HEK293 (cell line): ENCODE measurements around the gene FAR1.

Experiments used
- CTCF ChIA-PET: fragments of 350-600 bp; formaldehyde crosslinking; extraction: SDS; loops from one replicate; lab custom pipeline; 2021; ENCODE audit warnings: antibody characterized with exemption; lab: Yijun Ruan, JAX
- POLR2A ChIA-PET: fragments of 300-600 bp; formaldehyde crosslinking; extraction: SDS; loops from one replicate; lab custom pipeline; 2020; ENCODE audit warnings: antibody characterized with exemption, inconsistent platforms; lab: Yijun Ruan, JAX
- H3K27ac ChIP-seq: fragments of 200-500 bp; sonication (Bioruptor generic); 2 replicates; pipeline ENCODE4 v1.5.1; 2014; ENCODE audit warnings: low read depth, low read length, control low read depth, inconsistent platforms; ENCODE audit errors: extremely low read depth
- H3K36me3 ChIP-seq, 2 experiments: fragments of 200-500 bp in 1 of 2; sonication (Bioruptor generic) in 1 of 2; 1 replicate in 1 of 2; 2 replicates in 1 of 2; pipeline ENCODE4 v1.5.1; 2014 to 2017; ENCODE audit warnings: inconsistent platforms in 2 of 2, low read length in 2 of 2; ENCODE audit not compliant: control insufficient read depth in 2 of 2, insufficient read depth in 1 of 2
- H3K4me1 ChIP-seq: fragments of 200-500 bp; sonication (Bioruptor generic); 2 replicates; pipeline ENCODE4 v1.5.1; 2014; ENCODE audit warnings: mild to moderate bottlenecking, low read length, inconsistent platforms; ENCODE audit not compliant: control insufficient read depth, insufficient read depth
- H3K4me3 ChIP-seq: 2 replicates; pipeline ENCODE4 v1.5.1; 2011; ENCODE audit warnings: low read depth, mild to moderate bottlenecking, control low read depth, low read length, moderate library complexity
- H3K9me3 ChIP-seq: fragments of 200-500 bp; sonication (Bioruptor generic); 2 replicates; pipeline ENCODE4 v1.5.1; 2014; ENCODE audit warnings: low read depth, low read length, inconsistent platforms; ENCODE audit not compliant: control insufficient read depth, insufficient read depth
- GLIS1 ChIP-seq: fragments of 450-650 bp; formaldehyde crosslinking; IDR thresholded peaks from 2 replicates; pipeline ENCODE4 v1.5.1; 2016; ENCODE audit warnings: missing biosample characterization, missing genetic modification characterization
- RBAK ChIP-seq: fragments of 450-650 bp; formaldehyde crosslinking; IDR thresholded peaks from 2 replicates; pipeline ENCODE4 v1.5.1; 2016; ENCODE audit warnings: missing biosample characterization, missing genetic modification characterization
- SETDB1 ChIP-seq: IDR thresholded peaks from one replicate; pipeline ENCODE4 v1.6.1; 2017; ENCODE audit warnings: mild to moderate bottlenecking, low read length, moderate library complexity, mixed read lengths; ENCODE audit not compliant: insufficient read length
- TRIM28 ChIP-seq: IDR thresholded peaks from 2 replicates; pipeline ENCODE4 v1.6.1; 2011; ENCODE audit warnings: low read length, control low read depth, borderline replicate concordance
- ZFHX2 ChIP-seq: fragments of 450-650 bp; formaldehyde crosslinking; conservative IDR thresholded peaks from 2 replicates; pipeline ENCODE4 v1.5.1; 2016; ENCODE audit warnings: missing biosample characterization, missing genetic modification characterization
- ZNF10 ChIP-seq: fragments of 450-650 bp; formaldehyde crosslinking; IDR thresholded peaks from 2 replicates; pipeline ENCODE4 v1.5.1; 2017; ENCODE audit warnings: missing biosample characterization, missing genetic modification characterization
- ZNF133 ChIP-seq: fragments of 450-650 bp; formaldehyde crosslinking; IDR thresholded peaks from 2 replicates; pipeline ENCODE4 v1.5.1; 2016; ENCODE audit warnings: missing biosample characterization, missing genetic modification characterization
- ZNF155 ChIP-seq: fragments of 450-650 bp; formaldehyde crosslinking; IDR thresholded peaks from 2 replicates; pipeline ENCODE4 v1.5.1; 2016; ENCODE audit warnings: missing biosample characterization, missing genetic modification characterization
- ZNF169 ChIP-seq: fragments of 450-650 bp; formaldehyde crosslinking; IDR thresholded peaks from 2 replicates; pipeline ENCODE4 v1.5.1; 2016; ENCODE audit warnings: missing biosample characterization, missing genetic modification characterization
- ZNF239 ChIP-seq: fragments of 450-650 bp; formaldehyde crosslinking; IDR thresholded peaks from 2 replicates; pipeline ENCODE4 v1.5.1; 2016; ENCODE audit warnings: missing biosample characterization, missing genetic modification characterization
- ZNF311 ChIP-seq: fragments of 450-650 bp; formaldehyde crosslinking; IDR thresholded peaks from 2 replicates; pipeline ENCODE4 v1.5.1; 2017; ENCODE audit warnings: missing biosample characterization, missing genetic modification characterization, borderline replicate concordance
- ZNF555 ChIP-seq: fragments of 450-650 bp; formaldehyde crosslinking; conservative IDR thresholded peaks from 2 replicates; pipeline ENCODE4 v1.5.1; 2017; ENCODE audit warnings: missing biosample characterization, mild to moderate bottlenecking, missing genetic modification characterization, inconsistent platforms
- ZNF600 ChIP-seq: fragments of 450-650 bp; formaldehyde crosslinking; IDR thresholded peaks from 2 replicates; pipeline ENCODE4 v1.5.1; 2016; ENCODE audit warnings: missing biosample characterization, missing genetic modification characterization
- ZNF610 ChIP-seq: fragments of 450-650 bp; formaldehyde crosslinking; IDR thresholded peaks from 2 replicates; pipeline ENCODE4 v1.5.1; 2016; ENCODE audit warnings: missing biosample characterization, missing genetic modification characterization, borderline replicate concordance
- ZNF654 ChIP-seq: fragments of 450-650 bp; formaldehyde crosslinking; IDR thresholded peaks from 2 replicates; pipeline ENCODE4 v1.5.1; 2016; ENCODE audit warnings: low read depth, missing biosample characterization, missing genetic modification characterization
- ZNF660 ChIP-seq: fragments of 450-650 bp; IDR thresholded peaks from 2 replicates; pipeline ENCODE4 v1.5.1; 2018; ENCODE audit warnings: missing biosample characterization, mild to moderate bottlenecking, missing genetic modification characterization
- TF ChIP-seq, protein P1 (sequence below): fragments of 450-650 bp; formaldehyde crosslinking; IDR thresholded peaks from 2 replicates; pipeline ENCODE4 v1.5.1; 2016; ENCODE audit warnings: missing biosample characterization, missing genetic modification characterization
- TF ChIP-seq, protein P2 (sequence below): fragments of 450-650 bp; formaldehyde crosslinking; IDR thresholded peaks from 2 replicates; pipeline ENCODE4 v1.5.1; 2016; ENCODE audit warnings: missing biosample characterization, missing genetic modification characterization, borderline replicate concordance

FAR1 gene

DNA sequence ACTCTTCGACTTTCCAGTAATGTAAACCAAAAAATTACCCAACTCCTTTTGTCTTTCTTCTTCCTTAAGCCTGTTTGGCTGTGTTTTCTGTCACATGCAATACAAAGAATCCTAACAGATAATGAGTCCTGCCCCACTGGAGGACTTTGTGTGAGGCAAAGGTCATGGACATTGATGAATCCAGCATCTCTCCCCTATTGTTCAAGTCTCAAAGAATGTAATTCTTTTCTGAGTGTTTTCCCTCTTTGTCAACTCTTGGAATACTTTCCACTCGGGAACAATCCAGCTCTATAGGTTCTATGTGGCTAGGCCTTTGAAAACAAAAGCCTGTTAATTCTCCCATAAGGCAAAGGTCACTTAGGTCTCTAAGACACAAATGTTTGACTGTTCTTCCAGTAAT lies 100.7 kb downstream of the FAR1 start:
- H3K4me1 ChIP-seq, result no peaks in the 10 kb centered on the region
- H3K27ac ChIP-seq, result no peak overlapping the region
- H3K9me3 ChIP-seq, result no peaks in the 10 kb centered on the region
- no peak overlapping the region for H3K4me3 ChIP-seq
- POLR2A ChIA-PET, result no interaction called here
- CTCF ChIA-PET, result interaction anchor here (0.6 kb wide), 2 partner anchors 22 to 687 kb away, joined by 3 to 6 read pairs; no protein-coding TSS in a partner anchor
- TF ChIP-seq ZFHX2 (tag by site-specific recombination) (no peak), ZNF133 (no peak), ZNF169 (no peak), ZNF610 (tag by site-specific recombination) (no peak), SETDB1 (no peak), ZNF239 (no peak), ZNF600 (tag by site-specific recombination) (no peak), ZNF660 (tag by site-specific recombination) (no peak), GLIS1 (tag by site-specific recombination) (no peak)
- TF ChIP-seq, protein P1, sequence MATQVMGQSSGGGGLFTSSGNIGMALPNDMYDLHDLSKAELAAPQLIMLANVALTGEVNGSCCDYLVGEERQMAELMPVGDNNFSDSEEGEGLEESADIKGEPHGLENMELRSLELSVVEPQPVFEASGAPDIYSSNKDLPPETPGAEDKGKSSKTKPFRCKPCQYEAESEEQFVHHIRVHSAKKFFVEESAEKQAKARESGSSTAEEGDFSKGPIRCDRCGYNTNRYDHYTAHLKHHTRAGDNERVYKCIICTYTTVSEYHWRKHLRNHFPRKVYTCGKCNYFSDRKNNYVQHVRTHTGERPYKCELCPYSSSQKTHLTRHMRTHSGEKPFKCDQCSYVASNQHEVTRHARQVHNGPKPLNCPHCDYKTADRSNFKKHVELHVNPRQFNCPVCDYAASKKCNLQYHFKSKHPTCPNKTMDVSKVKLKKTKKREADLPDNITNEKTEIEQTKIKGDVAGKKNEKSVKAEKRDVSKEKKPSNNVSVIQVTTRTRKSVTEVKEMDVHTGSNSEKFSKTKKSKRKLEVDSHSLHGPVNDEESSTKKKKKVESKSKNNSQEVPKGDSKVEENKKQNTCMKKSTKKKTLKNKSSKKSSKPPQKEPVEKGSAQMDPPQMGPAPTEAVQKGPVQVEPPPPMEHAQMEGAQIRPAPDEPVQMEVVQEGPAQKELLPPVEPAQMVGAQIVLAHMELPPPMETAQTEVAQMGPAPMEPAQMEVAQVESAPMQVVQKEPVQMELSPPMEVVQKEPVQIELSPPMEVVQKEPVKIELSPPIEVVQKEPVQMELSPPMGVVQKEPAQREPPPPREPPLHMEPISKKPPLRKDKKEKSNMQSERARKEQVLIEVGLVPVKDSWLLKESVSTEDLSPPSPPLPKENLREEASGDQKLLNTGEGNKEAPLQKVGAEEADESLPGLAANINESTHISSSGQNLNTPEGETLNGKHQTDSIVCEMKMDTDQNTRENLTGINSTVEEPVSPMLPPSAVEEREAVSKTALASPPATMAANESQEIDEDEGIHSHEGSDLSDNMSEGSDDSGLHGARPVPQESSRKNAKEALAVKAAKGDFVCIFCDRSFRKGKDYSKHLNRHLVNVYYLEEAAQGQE (tag by site-specific recombination), result no peak
- H3K36me3 ChIP-seq, result no peaks in the 10 kb centered on the region

DNA sequence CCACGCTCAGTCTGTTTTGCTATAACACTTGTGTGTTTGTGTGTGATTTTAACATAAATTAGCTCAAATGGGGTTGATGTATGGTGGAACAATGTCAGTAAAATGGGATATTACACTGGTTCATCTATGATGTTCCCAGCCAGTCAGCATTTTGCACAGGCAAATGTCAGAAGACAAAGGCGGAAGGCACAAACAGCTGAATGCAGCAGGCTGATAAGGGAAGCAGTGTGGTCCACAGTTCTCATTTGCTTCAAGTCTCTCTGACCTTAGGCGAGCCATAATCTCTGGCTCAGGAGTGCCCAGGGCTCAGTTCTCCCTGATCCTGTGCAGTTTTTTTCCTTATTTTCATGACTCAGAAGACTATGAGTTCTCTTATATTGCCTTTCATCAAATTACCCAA lies 102.7 kb downstream of the FAR1 start:
- ChIA-PET POLR2A (no interaction called here), CTCF (interaction anchor here (0.6 to 3.4 kb wide), 8 partner anchors 11 to 813 kb away, joined by 3 to 25 read pairs (median 6); no protein-coding TSS in a partner anchor)
- Histone ChIP-seq H3K9me3 (no peaks in the 10 kb centered on the region), H3K27ac (no peak overlapping the region), H3K36me3 (no peaks in the 10 kb centered on the region), H3K4me1 (no peaks in the 10 kb centered on the region), H3K4me3 (no peak overlapping the region)
- TF ChIP-seq ZNF555 (tag by site-specific recombination), result no peak

DNA sequence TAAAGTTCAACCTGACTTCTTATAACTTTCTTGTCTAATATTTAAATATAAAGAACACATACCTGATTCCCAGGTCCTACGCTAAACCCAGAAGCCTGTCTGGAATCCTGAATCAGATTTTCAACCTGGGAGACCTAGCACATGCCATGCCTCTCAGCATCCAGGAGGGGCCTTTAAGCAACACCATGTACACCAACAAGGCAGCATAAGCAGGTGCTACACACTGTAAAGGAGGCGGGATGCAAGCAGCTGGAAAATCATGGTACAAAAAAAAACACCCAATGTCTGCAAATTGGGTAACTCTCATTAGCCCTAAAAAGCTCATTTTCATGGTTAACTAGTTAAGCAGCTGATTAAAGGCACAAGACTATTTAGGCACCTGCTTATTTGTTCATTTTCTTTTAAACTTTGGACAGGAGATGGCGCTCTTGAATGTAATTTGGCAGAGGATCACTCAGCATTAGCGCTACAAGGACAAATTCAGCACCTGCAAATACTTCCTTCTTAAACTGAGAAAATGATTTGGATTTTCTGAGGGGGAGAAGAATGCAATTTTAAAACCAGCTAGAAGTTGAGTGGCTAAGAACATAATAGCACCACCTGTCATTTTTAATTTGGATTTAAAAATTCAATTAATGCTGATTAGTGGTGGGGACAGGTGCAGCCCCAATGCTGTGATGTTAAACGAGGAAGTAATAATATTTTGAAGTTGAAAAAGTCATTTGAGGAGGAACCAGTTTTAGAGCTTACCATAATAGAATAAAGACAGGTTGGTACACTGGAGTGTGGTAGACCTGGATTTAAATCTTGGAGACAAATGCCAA lies 104.0 kb downstream of the FAR1 start:
- ChIA-PET POLR2A (no interaction called here), CTCF (interaction anchor here (0.6 to 3.4 kb wide), 46 partner anchors 9 to 687 kb away, joined by 3 to 25 read pairs (median 4); no protein-coding TSS in a partner anchor)
- Histone ChIP-seq H3K9me3 (no peaks in the 10 kb centered on the region), H3K36me3 (no peaks in the 10 kb centered on the region), H3K4me1 (no peaks in the 10 kb centered on the region)
- no peak for TF ChIP-seq ZNF311 (tag by site-specific recombination)
- TF ChIP-seq, protein P2, sequence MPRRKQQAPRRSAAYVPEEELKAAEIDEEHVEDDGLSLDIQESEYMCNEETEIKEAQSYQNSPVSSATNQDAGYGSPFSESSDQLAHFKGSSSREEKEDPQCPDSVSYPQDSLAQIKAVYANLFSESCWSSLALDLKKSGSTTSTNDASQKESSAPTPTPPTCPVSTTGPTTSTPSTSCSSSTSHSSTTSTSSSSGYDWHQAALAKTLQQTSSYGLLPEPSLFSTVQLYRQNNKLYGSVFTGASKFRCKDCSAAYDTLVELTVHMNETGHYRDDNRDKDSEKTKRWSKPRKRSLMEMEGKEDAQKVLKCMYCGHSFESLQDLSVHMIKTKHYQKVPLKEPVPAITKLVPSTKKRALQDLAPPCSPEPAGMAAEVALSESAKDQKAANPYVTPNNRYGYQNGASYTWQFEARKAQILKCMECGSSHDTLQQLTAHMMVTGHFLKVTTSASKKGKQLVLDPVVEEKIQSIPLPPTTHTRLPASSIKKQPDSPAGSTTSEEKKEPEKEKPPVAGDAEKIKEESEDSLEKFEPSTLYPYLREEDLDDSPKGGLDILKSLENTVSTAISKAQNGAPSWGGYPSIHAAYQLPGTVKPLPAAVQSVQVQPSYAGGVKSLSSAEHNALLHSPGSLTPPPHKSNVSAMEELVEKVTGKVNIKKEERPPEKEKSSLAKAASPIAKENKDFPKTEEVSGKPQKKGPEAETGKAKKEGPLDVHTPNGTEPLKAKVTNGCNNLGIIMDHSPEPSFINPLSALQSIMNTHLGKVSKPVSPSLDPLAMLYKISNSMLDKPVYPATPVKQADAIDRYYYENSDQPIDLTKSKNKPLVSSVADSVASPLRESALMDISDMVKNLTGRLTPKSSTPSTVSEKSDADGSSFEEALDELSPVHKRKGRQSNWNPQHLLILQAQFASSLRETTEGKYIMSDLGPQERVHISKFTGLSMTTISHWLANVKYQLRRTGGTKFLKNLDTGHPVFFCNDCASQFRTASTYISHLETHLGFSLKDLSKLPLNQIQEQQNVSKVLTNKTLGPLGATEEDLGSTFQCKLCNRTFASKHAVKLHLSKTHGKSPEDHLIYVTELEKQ, result no peak
- 0 out of 2 replicates have a peak, but pooled peaks have one; percentile 40 for TF ChIP-seq ZNF10 (tag by site-specific recombination)
- 0 out of 2 replicates have a peak, but pooled peaks have one; percentile 32 for TF ChIP-seq TRIM28
- TF ChIP-seq ZNF155 (tag by site-specific recombination), result no peak
- 0 out of 2 replicates have a peak, but pooled peaks have one; percentile 18 for TF ChIP-seq ZNF660 (tag by site-specific recombination)
- TF ChIP-seq RBAK (tag by site-specific recombination), result no peak
- peak; percentile 89 for TF ChIP-seq ZNF654 (tag by site-specific recombination)
- TF ChIP-seq, all 188 proteins: peak for 4
- Histone ChIP-seq H3K27ac (no peak overlapping the region), H3K4me3 (no peak overlapping the region)
